Measurements from ENCODE around the gene AKAP6. TPM values are rescaled to one million over a fixed set of nuclear protein-coding genes. Genes with fewer than 3 reads are reported as not detected.

The AKAP6 gene
- total RNA-seq, 1 donor from 2014 or later = 130 TPM

DNA sequence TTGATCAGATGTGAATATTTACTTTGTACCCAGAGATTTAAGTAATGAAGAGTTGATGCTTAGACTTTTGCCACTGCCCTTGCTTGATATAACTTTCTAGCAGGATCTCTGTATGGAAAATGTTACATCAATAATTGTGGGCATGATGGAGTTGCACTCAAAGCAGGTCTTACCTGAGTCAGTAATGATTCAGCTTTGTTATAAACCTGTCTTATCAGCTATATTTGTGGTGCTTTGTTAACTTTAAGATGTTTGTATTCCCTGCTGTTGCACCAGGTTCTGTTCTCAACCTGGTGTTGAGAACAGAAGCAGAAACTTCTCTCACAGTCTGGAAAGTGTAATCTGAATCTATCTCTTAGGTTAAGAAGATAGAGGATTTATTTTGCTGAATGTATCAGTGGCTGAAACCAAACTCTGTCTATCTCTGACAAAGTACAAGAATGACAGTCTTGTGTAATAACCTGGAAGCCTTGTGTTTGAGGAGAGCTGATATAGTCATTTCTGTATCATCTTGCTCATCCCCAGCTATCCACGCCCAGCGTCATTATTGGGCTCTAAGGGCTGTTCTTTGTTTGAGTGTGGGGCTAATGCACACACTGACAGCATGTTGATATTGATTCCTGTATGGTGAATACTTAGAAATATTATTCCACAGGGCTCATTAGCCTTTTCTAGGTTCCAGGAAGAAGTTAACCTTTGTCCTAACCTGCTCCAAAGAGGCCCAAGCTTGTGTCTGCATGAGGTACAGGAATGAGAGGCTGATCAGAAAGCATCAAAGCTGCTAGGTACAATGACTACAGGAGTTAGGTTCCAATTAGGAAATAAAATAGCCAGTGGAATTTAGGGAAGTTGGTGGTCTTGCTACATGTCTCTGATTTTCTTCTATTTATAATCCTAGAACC, 3.6 kb downstream of the AKAP6 start:
- no peak for DNase-seq (ENCODE audit: low read depth)

DNA sequence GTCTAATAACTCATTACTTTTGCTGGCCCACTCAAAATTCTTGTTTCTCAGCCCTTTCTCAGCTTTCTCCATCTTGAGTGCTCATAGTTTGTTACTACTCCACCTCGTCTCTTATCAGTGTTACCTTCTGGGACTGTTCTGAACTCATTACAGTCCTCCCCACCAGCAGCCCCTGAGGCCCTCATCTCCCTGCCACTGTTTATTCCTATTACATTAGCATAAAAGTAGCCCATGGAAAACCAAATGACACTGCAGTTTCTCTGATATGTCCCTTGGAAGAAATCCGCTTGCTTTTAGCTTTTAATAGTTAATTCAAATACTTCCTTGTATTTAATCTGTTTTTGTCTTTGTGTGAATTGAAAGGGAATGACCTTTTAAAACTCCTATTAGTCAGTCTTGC, 7.6 kb downstream of the AKAP6 start:
- no peak for DNase-seq (ENCODE audit: low read depth)

DNA sequence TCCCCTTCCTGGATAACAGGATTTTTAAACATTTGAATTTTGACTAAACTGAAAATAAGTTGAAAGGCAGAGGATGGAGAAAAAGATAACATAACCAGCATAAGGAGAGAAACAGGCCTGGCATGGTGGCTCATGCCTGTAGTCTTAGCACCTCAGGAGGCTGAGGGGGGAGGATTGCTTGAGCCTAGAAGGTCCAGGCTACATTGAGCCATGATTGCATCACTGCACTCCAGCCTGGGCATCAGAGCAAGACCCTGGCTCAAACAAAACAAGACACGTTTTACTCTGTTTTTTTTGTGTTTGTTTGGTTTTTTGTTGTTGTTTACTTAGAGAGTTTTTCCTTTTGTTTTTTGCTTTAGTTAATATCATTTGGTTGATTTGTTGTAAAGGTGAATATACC, 8.7 kb downstream of the AKAP6 start:
- DNase-seq (ENCODE audit: low read depth) = no peak

DNA sequence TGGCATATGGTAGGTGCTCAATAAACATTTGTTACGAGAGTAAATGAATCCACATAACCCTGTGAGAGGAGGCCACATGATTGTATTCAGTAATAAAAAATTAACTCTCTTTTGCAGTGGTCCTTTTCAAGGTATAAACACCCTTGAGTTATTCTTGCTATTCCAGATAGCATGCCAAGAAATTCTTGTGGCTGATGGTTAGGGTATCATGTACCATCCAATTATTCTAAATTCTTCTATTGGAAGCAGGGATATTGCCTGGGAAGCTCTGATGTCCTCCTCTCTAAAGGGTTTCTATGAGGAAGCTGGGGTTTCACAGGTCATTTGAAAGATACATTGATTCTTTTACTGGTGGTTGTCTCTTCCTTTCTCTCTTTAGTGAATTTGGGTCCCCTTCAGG, 10.1 kb downstream of the AKAP6 start:
- DNase-seq (ENCODE audit: low read depth) = peak; percentile 50

DNA sequence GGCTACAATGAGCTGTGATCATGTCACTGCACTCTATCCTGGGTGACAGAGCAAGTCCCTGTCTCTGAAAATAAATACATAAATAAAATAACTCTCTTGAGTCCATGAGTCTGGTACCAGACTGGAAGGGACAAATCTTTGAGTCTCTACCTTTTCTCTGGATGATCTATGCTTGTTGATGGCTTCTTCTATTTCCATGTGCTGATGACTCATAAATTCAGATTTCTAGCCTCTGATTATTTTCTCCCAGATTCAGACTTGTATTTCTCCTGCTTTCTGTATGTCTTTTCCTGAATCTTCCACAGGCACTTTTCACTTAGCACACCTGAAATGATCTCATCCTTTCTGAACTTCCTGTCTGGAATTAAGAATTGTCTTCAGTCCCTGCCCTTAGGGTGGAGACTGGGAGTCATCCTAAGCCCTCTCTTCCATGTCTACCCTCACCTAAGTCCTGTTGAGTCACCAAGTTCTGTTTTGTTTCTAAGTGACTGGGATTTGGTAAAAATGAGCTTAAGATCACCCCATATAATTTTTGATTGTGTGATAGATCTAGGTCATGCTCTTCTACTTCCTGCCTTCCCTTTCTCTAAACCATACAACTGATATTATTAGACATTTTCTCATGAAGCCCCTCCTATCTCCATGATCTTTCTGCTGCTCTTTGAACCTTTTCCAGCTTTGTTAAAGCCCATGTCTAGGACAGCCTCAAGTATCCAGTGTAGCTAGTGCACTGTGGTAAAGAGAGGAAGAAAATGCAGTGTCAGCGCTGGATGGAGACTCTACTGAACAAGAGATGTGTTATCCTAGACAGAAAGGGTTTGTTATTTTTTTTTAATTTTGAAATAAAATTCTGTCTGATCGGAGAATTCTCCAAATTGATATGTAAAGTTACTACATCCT, 13.1 kb downstream of the AKAP6 start:
- no peak for DNase-seq (ENCODE audit: low read depth)

DNA sequence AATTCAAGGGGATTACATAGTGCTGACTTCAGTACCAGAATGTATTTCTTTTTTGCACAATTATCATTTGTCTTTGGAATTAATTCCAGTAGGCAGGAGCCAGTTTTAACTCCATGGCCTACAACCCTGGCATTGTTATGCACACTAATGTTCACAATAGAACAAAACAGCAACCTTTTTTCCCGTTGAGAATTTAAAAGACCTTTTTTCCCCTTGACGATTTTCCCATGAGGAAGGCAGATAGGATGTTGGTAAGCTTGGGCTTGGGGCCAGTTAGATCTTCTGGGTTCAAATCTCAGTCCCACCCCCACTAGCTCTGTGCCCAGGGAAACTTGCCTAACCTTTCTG, 13.7 kb downstream of the AKAP6 start:
- DNase-seq (ENCODE audit: low read depth) = no peak

DNA sequence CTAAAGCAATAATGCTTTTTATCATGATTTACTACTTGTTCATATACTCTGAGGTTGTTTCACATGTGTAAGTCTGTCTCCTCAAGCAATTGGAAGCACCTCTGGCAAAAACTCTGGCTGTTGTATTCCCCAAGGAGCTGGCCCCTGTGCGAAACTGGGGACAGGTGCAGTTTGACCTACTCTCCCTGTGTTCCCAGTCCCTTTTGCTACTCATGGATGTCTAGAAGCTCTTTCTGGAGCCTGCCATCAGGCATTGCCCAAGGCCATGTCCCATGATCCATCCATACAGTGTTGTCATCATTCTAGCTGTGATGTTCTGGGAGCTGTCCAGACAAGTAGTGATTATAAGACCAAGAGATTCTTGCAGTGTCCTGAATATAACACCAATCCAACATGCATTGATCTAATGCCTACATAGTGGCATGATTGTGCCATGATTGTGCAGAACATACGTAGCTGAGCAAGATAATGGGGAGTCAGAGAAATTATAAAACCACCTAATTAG, 14.9 kb downstream of the AKAP6 start:
- DNase-seq (ENCODE audit: low read depth) = peak; percentile 17

DNA sequence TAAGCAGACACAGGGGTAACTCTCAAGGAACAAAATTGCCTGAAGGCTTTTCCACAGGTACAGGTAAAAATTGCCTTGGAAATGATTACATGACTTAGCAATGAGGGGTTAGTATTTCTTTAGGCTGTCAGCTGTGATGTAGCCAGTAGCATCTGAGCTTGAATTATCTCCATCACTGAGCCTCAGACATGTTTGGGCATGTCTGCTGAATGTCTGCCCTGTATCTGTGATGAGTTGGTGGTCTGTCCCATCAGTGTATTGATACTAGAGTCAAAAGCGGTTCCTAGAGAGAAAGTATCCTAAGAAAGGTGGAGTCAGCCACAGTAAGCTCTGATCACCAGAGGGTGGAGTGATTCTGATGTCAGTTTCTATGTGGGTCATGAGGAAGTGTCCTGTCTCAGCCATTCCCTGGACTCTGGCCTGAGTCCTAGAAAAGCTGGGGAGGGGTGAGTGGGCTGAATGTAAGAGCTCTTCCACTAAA, 16.3 kb downstream of the AKAP6 start:
- peak; percentile 39 for DNase-seq (ENCODE audit: low read depth)

DNA sequence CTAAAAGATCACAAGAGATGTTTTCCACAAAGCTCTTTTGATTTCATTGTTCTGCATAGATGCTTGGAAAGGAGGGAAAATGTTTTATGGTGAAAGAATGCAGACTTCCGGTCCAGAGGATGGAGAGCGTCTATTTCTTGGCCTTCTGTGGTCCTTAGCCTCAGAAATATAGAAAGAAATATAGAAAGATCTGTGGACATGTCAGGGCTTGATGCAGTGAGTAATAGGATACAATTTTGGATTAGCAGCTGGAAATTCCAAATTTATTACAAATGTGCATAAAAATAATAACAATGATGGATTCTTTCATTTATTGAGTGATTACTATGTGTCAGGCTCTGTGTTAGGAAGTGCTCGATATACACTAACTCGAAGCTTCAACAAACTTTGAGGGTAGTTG, 20.2 kb downstream of the AKAP6 start:
- no peak for DNase-seq (ENCODE audit: low read depth)

DNA sequence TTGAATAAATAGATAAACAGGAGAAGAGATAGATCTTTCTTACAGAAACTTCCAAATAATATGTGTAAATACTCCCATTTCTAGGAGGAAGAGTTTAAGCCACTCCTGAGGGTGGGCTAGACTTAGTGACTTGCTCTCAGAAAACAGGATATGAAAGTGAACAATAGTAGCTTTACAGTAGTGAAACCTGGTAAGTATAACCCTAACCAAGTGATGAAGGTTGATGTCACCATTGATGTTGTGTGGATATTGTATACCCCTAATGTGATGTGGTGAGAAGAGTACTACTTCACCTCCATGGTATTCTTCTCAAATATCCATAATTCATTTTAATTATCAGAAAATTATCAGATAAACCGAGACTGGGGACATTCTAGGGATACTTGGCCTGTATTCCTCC, 20.9 kb downstream of the AKAP6 start:
- no peak for DNase-seq (ENCODE audit: low read depth)

DNA sequence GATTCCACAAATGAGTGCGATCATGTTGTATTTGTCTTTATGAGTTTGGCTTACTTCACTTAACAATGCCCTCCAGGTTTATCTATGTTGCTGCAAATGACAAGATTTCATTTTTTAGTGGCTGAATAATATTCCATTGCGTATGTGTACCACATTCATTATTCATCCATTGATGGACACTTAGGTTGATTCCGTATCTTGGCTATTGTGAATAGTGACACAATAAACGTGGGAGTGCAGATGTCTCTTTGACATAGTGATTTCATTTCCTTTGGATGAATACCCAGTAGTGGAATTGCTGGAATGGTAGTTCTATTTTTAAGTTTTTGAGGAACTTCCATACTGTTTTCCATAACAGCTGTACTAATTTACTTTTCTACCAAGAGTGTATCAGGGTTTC, 23.5 kb downstream of the AKAP6 start:
- DNase-seq (ENCODE audit: low read depth) = peak; percentile 22

DNA sequence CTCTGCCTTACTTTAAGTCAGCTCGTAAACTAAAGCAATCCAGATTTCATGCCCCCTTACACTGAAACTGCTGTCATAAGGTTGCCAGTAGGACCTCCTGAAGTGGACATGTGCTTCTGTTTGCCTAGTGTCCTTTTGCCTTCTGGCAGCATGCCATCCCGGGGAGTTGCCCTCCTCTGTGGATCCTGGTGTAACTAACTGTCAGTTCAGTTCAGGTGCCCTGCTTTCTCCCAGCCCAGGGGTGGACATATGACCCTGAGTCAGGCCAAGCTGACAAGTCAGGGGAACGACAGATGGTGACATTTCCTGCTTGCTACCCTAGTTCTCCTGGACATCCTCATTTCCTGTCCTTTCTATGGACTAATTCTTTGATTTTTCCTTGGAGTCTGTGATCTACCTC, 25.6 kb downstream of the AKAP6 start:
- no peak for DNase-seq (ENCODE audit: low read depth)

DNA sequence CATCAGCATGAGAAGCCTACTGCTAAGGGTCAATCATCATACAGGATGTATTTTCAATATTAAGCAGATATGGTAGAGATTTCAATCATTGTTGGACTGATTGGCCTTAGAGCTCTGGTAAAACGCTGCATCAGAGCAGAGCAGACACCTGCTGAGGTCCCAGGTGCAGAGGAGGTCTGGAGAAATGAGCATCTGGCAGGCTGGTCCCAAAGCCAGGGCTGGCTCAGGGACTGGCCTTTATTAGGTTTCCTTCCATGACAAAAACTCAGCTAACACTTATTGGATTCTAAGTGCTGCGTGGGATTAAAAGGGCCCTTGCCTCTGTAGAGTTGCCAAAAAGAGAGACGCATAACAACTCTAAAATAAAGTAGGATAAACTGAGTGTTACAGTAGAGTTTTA, 29.7 kb downstream of the AKAP6 start:
- no peak for DNase-seq (ENCODE audit: low read depth)

DNA sequence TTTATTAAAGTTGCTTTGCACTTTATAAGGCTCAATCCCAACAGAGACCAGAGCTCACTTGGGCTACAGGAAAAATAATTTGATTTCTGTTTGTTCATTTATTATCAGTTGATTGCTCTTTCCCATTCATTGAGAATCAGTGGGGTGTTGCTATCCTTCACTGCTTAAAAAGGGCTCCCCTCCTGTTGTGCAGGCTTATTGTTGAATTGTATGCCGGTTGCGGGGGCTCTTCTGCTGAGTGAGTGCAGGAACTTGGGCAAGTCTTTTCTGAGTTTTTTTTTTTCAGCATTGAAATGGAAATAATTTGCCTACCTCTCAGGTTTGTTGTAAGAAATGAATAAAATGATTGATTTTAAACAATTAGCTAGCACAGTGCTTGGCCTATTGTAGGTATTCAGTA, 32.6 kb downstream of the AKAP6 start:
- no peak for DNase-seq (ENCODE audit: low read depth)

DNA sequence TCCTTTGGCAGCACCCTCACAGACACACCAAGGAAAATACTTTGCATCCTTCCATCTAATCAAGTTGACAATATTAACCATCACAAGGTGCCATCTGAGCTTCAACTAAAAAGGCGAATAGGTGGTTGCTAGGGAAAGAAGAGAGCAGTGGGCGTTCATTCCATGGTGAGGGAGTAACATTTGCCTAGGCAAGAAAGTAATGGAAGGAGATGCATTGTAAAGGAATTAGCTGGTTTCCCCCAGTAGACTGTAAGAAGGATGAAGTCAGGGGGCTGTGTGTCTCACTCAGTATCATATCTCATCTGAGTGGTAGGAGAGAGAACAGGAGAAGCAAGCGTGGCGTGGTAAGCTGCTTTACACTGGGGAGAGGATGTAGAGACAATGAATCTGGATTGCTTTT, 34.7 kb downstream of the AKAP6 start:
- no peak for DNase-seq (ENCODE audit: low read depth)

DNA sequence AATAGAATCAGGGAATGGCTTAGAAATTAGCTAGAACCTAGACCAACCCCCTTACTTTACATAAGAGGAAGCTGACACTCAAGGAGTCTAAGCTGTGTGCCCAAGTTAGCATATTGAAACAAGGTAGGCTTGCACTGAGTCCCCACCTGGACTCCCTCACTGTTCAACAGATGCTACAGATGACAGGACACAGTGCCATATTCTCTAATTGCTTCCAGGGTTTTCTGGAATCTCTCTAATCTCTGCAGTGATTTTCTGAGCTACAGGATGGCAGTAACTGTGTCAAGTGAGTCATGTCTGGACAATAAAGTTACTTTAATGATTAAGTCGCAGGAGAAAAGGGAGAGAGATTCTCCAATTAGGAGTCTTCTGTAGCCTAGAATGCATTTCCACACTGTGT, 35.8 kb downstream of the AKAP6 start:
- DNase-seq (ENCODE audit: low read depth) = no peak

DNA sequence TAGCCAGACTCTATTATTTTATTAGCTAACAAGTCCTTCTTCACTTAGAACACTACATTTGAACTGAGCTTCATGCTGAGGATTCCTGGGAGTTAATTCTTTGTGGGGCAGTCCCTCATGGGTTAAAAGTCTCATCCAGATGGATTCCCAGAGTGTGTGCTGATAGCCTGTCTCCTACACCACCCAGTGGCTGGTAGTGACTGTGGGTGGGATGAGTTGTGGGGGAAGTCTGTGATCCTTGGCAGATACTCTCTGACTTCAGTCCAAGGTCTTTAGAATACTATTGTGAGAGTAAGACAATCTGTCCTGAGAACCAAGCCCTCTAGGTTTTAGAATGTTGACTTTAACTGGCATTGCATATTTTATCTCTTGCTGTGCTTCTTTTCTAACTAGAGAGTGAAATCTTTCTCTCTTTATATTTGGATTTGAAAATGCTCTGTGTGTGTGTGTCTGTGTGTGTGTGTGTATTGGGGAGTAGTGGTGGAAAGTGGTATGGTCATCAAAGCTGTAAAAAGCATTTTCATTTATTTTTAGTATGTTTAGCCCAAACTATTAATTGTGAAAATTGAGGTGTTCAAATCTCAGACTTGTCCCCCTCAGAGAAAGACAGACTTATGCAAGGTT, 37.3 kb downstream of the AKAP6 start:
- DNase-seq (ENCODE audit: low read depth) = peak; percentile 55

DNA sequence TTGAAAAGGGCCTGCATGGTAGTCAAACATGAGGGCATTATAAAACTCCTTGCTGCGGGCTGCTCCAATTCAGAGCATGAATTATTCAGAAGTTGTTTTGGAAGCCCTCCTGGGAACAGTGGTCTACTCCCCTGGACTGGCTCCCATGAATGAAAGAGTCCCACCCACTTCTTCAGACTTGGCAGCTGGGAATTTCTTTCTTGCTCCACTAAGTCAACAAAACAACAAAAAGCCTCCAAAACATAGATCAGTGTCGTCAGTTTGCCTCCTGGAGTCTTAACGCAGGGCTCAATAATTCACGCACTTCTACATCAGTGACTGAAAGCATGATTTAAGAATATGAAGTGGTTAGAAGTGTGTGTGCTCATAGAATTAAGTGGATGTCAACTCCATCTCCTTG, 37.9 kb downstream of the AKAP6 start:
- peak; percentile 70 for DNase-seq (ENCODE audit: low read depth)

DNA sequence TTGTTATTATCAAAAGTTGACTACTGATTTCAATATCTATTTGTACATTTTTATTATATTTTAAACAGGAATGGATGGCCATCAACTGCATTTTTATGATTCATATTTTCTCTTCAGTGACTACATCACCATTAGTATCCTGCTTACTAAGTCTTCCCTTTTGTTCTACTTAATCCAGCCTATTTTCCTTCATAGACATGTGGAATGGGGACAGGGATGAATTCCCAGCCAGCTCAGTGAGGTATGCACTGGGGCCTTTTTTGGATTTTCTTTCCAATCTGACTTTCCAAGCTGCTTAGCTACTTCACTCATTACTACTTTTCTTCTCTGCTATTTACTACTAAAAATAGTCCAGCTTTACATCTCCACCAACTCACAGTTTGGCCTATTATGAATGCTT, 38.4 kb downstream of the AKAP6 start:
- DNase-seq (ENCODE audit: low read depth) = no peak

DNA sequence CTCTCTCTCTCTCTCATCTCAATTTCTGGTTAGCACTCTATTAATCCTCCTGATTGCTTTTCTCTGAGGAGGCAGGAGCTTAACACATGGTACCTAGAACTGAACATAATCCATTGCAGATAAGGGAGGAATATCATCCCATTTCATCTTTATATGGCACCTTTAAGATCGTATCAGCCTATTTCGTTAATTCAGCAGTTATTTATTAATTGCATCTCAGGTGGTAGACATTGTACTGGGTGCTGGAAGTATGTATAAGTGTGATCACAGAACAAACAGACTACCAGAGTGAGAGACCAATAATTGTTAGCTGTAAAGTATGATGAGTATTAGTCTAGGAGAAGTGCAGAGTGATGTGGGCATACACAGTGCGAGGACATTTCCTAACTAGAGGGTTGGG, 39.0 kb downstream of the AKAP6 start:
- no peak for DNase-seq (ENCODE audit: low read depth)

DNA sequence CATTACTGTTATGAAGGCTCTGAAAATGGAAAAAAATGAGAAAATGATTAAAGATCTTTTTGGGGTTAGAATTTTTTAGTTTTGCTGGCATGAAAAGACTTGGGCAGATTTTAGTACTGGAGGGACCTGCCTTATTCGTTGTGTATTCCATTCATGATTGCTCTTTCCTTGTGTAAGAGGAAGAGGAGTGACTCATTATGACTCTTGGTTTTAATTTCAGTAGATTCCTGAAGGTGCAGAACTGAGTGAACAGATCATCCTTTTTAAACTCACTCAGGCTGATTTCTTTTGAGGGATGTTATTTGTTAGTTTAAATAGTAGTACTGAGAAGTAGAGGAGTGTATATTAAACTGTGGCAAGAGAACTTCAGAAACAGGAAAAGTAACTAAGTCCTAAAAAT, 41.6 kb downstream of the AKAP6 start:
- DNase-seq (ENCODE audit: low read depth) = peak; percentile 34

DNA sequence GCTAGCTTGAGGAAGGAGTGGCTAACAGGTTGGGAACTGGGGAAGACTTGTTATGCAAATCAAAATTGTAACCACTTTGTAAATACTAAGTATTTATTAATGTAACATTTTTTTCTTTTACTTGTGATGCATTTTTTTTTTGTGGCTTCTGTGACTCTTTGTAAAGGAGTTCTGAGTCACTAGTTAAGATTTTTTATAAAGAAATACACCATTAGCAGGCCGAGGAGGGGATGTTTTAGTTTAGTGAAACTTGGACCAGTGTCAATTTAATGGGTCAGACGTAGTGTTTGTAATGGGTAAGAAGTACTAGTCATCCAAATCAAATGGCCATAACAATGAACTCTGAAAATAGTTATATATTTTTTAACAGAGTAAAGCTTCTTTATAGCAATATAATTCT, 43.1 kb downstream of the AKAP6 start:
- peak; percentile 60 for DNase-seq (ENCODE audit: low read depth)
